Fibroblast of lung (primary cell): ENCODE results near the gene KIAA1671. TPM values are rescaled to one million over a fixed set of nuclear protein-coding genes. Genes with fewer than 3 reads are reported as not detected.

Experiments
- DNase-seq, 2 donors: peaks; one replicate each; pipeline versions ENCODE4 v3.0.0 to v3.0.0-alpha.2; 2010; ENCODE audit warnings: low read depth in 2 of 2
- H2AFZ ChIP-seq: 2 replicates; pipeline ENCODE4 v1.5.1; 2012; ENCODE audit warnings: low read length, control low read depth, inconsistent platforms
- H3K27ac ChIP-seq: 2 replicates; pipeline ENCODE4 v1.5.1; 2011; ENCODE audit warnings: low read length, control low read depth; ENCODE audit not compliant: insufficient read depth
- H3K27me3 ChIP-seq: 2 replicates; pipeline ENCODE4 v1.5.1; 2011; ENCODE audit warnings: mild to moderate bottlenecking, low read length; ENCODE audit not compliant: control insufficient read depth, insufficient read depth
- H3K36me3 ChIP-seq: 2 replicates; pipeline ENCODE4 v1.5.1; 2011; ENCODE audit warnings: low read length; ENCODE audit not compliant: control insufficient read depth, insufficient read depth
- H3K4me1 ChIP-seq: 2 replicates; pipeline ENCODE4 v1.5.1; 2011; ENCODE audit warnings: low read length; ENCODE audit not compliant: control insufficient read depth, insufficient read depth; ENCODE audit errors: extremely low read depth
- H3K4me2 ChIP-seq: 2 replicates; pipeline ENCODE4 v1.5.1; 2011; ENCODE audit warnings: low read length, control low read depth; ENCODE audit not compliant: insufficient read depth; ENCODE audit errors: extremely low read depth
- H3K4me3 ChIP-seq, 4 experiments: fragments of 200-600 bp in 1 of 4; sonication (generic) in 1 of 4; replicated peaks in 1 of 4; 2 replicates each; pipeline ENCODE4 v1.5.1; 2011 to 2016; ENCODE audit warnings: low read length in 4 of 4, low read depth in 3 of 4, mild to moderate bottlenecking in 3 of 4, control low read depth in 2 of 4, inconsistent platforms in 1 of 4, mixed read lengths in 1 of 4; ENCODE audit not compliant: insufficient read depth in 1 of 4; ENCODE audit errors: control extremely low read depth in 1 of 4
- H3K79me2 ChIP-seq: 2 replicates; pipeline ENCODE4 v1.5.1; 2012; ENCODE audit warnings: mild to moderate bottlenecking, low read length, inconsistent platforms; ENCODE audit not compliant: control insufficient read depth, insufficient read depth
- H3K9ac ChIP-seq: 2 replicates; pipeline ENCODE4 v1.5.1; 2011; ENCODE audit warnings: mild to moderate bottlenecking, low read length, control low read depth; ENCODE audit not compliant: insufficient read depth
- H3K9me3 ChIP-seq: 2 replicates; pipeline ENCODE4 v1.5.1; 2012; ENCODE audit warnings: low read depth, low read length; ENCODE audit not compliant: control insufficient read depth, insufficient read depth
- H4K20me1 ChIP-seq: 2 replicates; pipeline ENCODE4 v1.5.1; 2011; ENCODE audit warnings: low read length; ENCODE audit not compliant: control insufficient read depth, insufficient read depth; ENCODE audit errors: extremely low read depth
- CTCF ChIP-seq, 2 donors: IDR thresholded peaks in 1 of 2; conservative IDR thresholded peaks in 1 of 2; 1 replicate in 1 of 2; 2 replicates in 1 of 2; pipeline ENCODE4 v1.5.1; 2011 to 2012; ENCODE audit warnings: low read length in 2 of 2, control low read depth in 1 of 2, inconsistent platforms in 1 of 2, low read depth in 1 of 2, mild to moderate bottlenecking in 1 of 2
- EZH2 ChIP-seq: IDR thresholded peaks from 2 replicates; pipeline ENCODE4 v1.5.1; 2012; ENCODE audit warnings: low read length, control low read depth, mild to moderate bottlenecking; ENCODE audit errors: missing control alignments
- polyA plus RNA-seq, 2 donors: library from polyadenylated mRNA; depleted of rRNA in 1 of 2; stranded (reverse) in 1 of 2; unstranded in 1 of 2; fragments of >200 nt; gene quantifications; 2 replicates each; pipeline ENCODE4 v1.2.1, GENCODE V29; 2011 to 2012; ENCODE audit warnings: missing spikeins in 1 of 2
- total RNA-seq: library from RNA; depleted of rRNA; stranded (reverse); fragments of >200 nt; gene quantifications from 2 replicates; pipeline ENCODE4 v1.2.1, GENCODE V29; 2014

KIAA1671 gene
- total and polyA plus RNA-seq, 2 donors (not counting 1 experiment from before 2014, with no cell fraction given) = 0.34 to 1.3 TPM

- H3K9ac ChIP-seq = no peak overlapping the region
- no peaks in the 10 kb centered on the region for H3K27me3 ChIP-seq
- H3K79me2 ChIP-seq = no peaks in the 10 kb centered on the region
- no peaks in the 10 kb centered on the region for H3K9me3 ChIP-seq
- no peak overlapping the region for H3K27ac ChIP-seq
- H3K4me3 ChIP-seq = no peak overlapping the region
- no peaks in the 10 kb centered on the region for H4K20me1 ChIP-seq
- TF ChIP-seq EZH2 (no peak), CTCF (conservative IDR thresholded peaks at IDR 0.05 in 1 of 2, IDR thresholded peaks at IDR 0.05 in 1 of 2; ENCODE audit: low read depth in 1 of 2, low read length in 2 of 2) (no peak)
- no peak for DNase-seq
- H2AFZ ChIP-seq = no peak overlapping the region
- H3K36me3 ChIP-seq = no peaks in the 10 kb centered on the region
- H3K4me1 ChIP-seq = no peaks in the 10 kb centered on the region
- H3K4me2 ChIP-seq = no peak overlapping the region
Observed at GRCh38 chr22:25205847-25206246, 253.3 kb downstream of the KIAA1671 start.

GRCh38 chr22:25206998-25207397 is 254.5 kb downstream of the KIAA1671 start:
- TF ChIP-seq EZH2 (no peak), CTCF (conservative IDR thresholded peaks at IDR 0.05 in 1 of 2, IDR thresholded peaks at IDR 0.05 in 1 of 2; ENCODE audit: low read depth in 1 of 2, low read length in 2 of 2) (no peak)
- H3K4me3 ChIP-seq = no peak overlapping the region
- H3K27ac ChIP-seq = no peak overlapping the region
- no peaks in the 10 kb centered on the region for H4K20me1 ChIP-seq
- no peaks in the 10 kb centered on the region for H3K79me2 ChIP-seq
- no peak overlapping the region for H3K9ac ChIP-seq
- no peaks in the 10 kb centered on the region for H3K4me1 ChIP-seq
- no peaks in the 10 kb centered on the region for H3K9me3 ChIP-seq
- no peak for DNase-seq
- no peak overlapping the region for H3K4me2 ChIP-seq
- no peaks in the 10 kb centered on the region for H3K36me3 ChIP-seq
- H2AFZ ChIP-seq = no peak overlapping the region
- H3K27me3 ChIP-seq = no peaks in the 10 kb centered on the region

- Histone ChIP-seq H3K4me2 (no peak overlapping the region), H3K4me3 (no peak overlapping the region), H3K27ac (no peak overlapping the region), H2AFZ (no peak overlapping the region), H3K79me2 (no peaks in the 10 kb centered on the region), H4K20me1 (no peaks in the 10 kb centered on the region), H3K27me3 (no peaks in the 10 kb centered on the region), H3K4me1 (no peaks in the 10 kb centered on the region), H3K36me3 (no peaks in the 10 kb centered on the region), H3K9me3 (no peaks in the 10 kb centered on the region), H3K9ac (no peak overlapping the region)
- no peak for DNase-seq
- TF ChIP-seq CTCF (conservative IDR thresholded peaks at IDR 0.05 in 1 of 2, IDR thresholded peaks at IDR 0.05 in 1 of 2; ENCODE audit: low read depth in 1 of 2, low read length in 2 of 2) = no peak
- TF ChIP-seq EZH2 = no peak
Observed at GRCh38 chr22:25207553-25208157, 255.1 kb downstream of the KIAA1671 start.
